Activated gamma-delta T cell treated with Interleukin-2 at 50 U/mL for 16 hours (primary cell): ENCODE measurements around the gene PHF20.
"Not testable (repeated sequence)": the region's sequence is repeated elsewhere in the genome, so short reads cannot be mapped to it uniquely, and the experiment has no call there.

Source experiments
- DNase-seq: peaks from one replicate; pipeline ENCODE4 v3.0.0-alpha.2; 2020

PHF20 gene

GRCh38 chr20:35985806-35986205 is 214.0 kb downstream of the PHF20 start:
- no peak for DNase-seq

- no peak for DNase-seq
These were observed 217.2 kb downstream of the PHF20 start for GRCh38 chr20:35988910-35989463.

GRCh38 chr20:35991142-35991771 is 219.4 kb downstream of the PHF20 start:
- DNase-seq: no peak

- peak; percentile 45 for DNase-seq
These were observed 221.0 kb downstream of the PHF20 start for GRCh38 chr20:35992713-35993335.

GRCh38 chr20:35994994-35995453 is 223.2 kb downstream of the PHF20 start:
- DNase-seq: peak; percentile 87

- not testable (repeated sequence) for DNase-seq
These were observed 224.7 kb downstream of the PHF20 start for GRCh38 chr20:35996492-35996891.
